ENCODE results near the gene CDYL2.
"Not testable (repeated sequence)": the region's sequence is repeated elsewhere in the genome, so short reads cannot be mapped to it uniquely, and the experiment has no call there.

The CDYL2 gene

GRCh38 chr16:80743273-80743672 lies 61.1 kb downstream of the CDYL2 start:
- DNase-seq, result no peak

DNA sequence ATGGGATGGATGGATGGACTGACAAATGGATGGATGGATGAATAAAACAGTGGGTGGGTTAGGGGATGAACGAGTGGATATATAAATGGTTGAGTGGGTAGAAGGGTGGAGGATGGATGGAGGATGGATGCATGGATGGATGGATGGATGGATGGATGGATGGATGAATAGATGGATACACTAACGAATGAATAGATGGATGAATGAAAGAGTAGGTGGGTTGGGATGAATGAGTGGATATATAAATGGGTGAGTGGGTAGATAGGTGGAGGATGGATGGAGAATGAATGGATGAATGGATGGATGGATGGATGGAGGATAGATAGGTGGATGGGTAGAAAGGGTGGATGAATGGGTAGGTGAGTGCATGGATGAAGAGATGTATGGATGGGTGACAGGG lies 62.1 kb downstream of the CDYL2 start:
- no peak for DNase-seq

DNA sequence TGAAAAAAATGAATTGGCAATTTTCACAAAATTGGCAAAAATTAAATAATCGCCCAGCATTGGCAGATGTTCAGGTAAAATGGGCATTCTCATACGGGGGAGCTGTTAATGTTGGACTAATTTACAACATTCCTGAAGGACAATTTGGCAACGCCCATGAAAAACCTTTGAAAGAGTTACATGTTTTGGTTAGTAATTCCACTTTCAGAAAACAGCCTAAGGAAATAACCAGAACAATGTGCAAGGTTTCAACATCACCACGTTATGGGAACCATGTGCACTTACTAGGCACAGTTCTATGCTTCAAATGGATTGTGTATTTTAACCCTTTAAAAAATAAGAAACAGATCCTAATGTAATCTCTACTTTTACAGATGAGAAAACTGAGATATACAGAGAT lies 62.7 kb downstream of the CDYL2 start:
- DNase-seq, result no peak

- no peak for DNase-seq
Measured at GRCh38 chr16:80739523-80739922, 64.9 kb downstream of the CDYL2 start.

DNA sequence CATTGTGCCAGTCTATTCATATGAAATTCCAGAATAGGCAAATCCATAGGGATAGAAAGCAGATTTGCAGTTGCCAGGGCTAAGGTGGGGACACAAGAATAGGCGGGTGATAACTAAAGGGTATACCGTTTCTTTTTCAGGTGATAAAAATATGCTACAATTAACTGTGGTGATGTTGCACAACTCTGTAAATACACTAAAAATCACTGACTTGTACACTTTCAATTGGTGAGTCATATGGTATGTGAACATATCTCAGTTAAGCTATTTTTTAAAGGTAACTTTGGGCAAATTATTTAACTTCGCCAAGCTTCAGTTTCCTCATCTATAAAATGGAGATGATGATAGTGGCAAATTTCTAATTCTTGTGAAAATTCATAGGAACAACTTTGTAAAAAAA lies 65.9 kb downstream of the CDYL2 start:
- DNase-seq, result no peak

DNA sequence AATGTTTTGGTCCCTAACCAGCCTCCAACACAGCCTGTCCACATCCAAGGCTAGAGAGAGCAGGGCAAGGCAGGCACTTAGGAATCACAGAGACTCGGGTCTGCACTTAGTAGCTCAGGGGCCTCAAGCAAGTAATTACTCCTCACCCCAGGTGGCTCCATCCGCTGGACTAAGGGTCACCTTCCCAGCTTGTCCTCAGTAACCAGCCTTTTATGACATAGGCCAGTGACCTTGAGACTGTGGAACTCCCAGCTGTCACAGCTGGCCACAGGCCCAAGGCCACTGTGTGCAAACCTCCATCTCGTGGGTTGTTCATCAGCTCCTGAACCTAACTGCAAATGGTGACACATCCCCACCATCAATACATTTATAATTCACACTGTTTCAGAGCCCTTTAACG lies 68.6 kb downstream of the CDYL2 start:
- DNase-seq, result no peak

DNA sequence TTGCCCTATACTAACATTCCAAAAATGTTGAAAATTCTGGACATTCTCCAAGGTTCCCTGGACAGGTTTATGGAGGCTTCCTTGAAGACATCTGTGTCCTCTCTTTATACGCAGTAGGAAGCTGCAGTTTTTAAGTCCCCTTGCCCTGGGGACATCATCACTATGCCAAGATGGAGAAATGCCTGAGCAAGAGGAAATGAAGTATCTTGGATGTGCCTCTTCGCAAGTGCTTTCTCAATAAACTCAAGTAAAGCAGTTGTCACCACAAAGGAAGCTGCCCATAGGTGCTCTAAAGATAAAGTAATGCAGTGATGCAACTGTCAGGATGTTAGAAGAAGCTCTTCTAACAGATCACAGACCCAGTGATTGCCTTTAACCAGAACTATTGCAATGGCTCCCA lies 71.0 kb downstream of the CDYL2 start:
- peak; percentile 57 for DNase-seq

DNA sequence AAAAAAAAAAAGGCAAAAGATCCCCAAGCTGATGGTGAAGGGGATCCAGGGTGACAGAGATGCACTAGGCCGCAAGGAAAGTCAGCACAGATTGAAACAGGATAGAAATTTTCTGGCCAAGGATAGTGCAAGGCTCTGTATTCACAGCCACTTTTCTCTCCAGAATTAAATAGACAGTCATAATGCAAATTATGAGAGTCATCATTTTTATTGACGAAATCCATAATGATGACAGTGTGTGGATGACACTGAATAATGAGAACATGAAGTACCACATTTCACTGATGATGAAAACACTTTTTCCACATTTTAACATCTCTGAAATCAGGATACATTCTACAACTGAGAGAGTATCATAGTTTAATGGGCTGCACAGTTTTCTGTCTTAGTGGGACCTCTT lies 72.5 kb downstream of the CDYL2 start:
- no peak for DNase-seq

- not testable (repeated sequence) for DNase-seq
Measured at GRCh38 chr16:80727066-80727763, 77.2 kb downstream of the CDYL2 start.

DNA sequence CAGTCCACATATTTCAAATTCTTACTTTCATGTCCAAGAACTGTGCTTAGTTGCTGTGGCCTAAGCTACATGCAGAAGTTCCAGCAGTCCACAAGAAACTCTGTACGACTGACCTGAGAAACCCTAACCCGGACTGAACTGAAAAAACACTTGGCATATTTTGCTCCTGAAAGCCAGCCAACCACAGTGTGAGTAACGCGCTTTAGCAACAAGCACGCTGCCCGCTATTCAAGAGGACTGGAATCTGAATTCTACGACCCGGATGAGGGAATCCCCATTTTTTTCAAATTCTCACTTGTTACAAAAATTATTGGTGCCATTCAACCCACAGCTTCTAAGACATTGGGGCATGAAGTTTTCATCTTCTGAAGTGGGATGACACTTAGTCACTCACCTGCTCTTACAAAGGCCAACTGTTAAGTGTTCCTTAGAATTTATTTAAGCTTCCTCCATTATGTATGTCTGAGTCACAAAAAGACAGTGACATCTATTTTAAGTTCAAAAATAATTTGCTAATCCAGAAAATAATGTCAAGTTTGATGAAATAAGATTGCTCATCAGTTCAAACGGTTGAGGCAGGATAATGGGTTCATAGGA lies 78.7 kb downstream of the CDYL2 start:
- no peak for DNase-seq

DNA sequence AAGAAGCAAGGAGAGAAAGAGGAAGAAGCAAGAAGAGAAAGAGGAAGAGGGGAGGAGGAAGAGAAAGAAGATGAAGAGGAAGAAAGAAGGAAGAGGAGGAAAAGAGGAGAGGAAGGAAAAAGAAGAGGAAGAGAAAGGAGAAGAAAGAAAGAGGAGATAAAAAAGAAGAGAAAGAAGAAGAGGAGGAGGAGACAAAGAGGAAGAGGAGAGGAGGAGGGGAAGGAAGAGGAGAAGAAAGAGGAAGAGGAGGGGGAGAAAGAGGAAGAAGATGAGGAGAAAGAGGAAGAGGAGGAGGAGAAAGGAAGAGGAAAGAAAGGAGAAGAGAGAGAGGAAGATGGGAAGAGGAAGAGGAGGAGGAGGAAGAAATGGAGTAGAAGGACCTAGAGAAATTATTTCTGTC lies 80.4 kb downstream of the CDYL2 start:
- DNase-seq, result no peak

DNA sequence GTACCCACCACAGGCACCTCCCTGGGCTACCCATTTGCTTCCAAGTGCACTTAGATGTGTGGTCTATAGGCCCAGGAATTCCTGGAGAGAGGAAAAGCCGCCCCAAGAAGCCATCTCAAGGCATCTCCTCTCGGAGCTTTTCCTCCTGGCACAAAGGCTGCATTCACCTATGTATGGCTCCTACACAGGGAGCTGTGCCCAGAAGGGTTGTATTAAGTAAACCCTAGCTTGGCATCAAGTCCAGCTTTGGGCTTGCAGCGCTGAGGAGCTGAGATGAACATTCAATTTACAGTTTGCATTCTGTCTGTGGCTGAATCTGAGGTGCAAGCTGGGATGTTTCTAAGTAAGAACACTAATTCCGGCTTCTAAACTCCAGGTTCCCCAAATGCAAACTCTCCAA lies 81.3 kb downstream of the CDYL2 start:
- no peak for DNase-seq

GRCh38 chr16:80720804-80721371 lies 83.5 kb downstream of the CDYL2 start:
- DNase-seq, result no peak

- DNase-seq, result no peak
Measured at GRCh38 chr16:80719573-80719972, 84.8 kb downstream of the CDYL2 start.

DNA sequence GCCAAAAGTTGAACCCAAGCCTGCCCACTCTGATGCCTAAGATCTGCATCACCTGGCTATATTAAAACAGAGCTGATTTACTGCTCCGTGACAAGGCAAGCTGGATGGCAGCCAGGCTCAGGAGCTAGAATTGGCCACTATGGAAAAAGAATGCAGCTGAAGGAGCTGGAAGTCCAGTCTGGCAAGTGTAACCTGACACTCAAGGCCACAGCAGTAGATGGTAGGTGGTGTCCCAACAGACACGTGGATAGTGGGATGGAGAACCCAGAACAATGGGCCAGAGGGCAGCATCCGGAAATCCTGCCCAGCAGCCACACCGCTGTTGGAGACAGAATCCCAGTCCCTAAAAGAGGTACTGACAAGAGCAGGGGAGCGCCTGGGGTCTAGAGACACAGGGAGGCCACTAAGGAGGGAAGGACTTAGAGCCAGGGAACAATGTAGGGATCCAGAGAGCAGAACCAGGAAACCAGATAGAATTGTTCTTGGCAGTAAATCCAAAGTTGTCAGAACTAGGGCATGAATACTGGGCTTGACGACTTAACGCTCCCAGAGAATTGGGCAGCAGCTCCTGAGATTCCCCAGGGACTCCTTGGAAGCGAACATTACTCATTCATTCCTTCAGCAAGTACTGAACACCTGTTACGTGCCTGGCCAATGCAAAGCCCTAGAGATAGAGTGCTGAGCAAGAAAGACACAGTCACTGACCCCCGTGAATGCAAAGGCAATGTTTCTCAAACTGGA lies 85.7 kb downstream of the CDYL2 start:
- DNase-seq, result no peak

- no peak for DNase-seq
Measured at GRCh38 chr16:80717611-80718010, 86.8 kb downstream of the CDYL2 start.

DNA sequence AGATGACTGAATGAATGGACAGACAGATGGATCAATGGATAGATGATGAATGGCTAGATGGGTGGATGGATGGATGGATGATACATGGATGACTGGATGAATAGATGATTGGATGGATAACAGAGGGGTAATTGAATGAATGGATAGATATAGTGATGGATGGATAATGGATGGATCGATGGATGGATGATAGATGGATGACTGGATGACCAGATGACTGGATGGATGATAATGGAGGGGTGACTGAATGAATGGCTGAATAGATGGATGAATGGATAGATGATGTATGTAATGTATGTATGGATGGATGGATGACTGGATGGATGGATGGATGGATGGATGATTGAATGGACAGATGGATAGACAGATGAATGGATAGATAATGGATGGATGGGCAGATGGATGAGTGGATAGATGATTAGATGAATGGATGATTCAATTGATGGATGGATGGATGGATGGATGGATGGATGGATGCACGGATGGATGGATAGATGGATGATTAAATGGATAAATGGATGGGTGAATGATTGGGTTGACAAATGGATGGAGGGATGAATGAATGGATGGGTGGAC lies 87.7 kb downstream of the CDYL2 start:
- DNase-seq, result no peak

GRCh38 chr16:80711406-80711805 lies 93.0 kb downstream of the CDYL2 start:
- no peak for DNase-seq

DNA sequence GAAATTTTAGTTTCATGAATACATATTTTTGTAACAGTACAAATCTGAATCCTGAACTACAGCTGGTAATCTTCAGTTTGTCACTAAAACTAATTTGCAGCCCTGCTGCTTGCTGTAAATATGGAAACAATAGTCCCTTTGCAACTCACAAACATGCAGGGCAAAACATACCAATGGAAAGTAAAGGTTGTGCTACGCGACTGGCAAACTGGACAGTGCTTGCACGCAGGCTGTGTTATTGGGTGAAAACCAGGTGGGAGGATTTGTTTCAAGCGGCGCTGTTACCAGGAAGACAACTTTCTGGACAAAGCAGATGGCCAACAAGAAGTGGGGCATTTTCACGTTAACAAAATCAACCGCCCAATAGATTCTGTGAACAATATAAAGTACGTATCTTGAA lies 93.5 kb downstream of the CDYL2 start:
- no peak for DNase-seq

- no peak for DNase-seq
Measured at GRCh38 chr16:80708823-80709222, 95.6 kb downstream of the CDYL2 start.

DNA sequence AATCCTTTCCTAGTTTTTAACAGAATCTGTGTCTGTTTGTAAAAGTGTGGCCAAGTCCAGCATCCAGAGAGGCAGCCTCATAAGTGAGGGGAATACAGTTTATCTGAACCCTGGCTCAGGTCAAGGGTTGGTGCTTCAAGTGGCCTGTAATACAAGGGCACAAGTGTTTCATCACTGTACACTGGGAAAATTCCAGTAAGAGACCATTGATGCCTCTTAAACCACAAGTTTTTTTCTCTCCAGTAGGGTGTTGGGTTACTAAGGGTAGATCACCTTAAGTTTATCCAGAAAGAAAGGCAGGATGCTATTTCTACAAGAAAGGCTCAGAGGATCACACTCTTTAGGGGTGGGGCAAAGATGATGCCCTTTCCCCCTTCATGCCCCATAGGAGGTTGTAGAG lies 96.7 kb downstream of the CDYL2 start:
- DNase-seq, result no peak

- no peak for DNase-seq
Measured at GRCh38 chr16:80705596-80705995, 98.8 kb downstream of the CDYL2 start.

GRCh38 chr16:80704751-80705505 lies 99.5 kb downstream of the CDYL2 start:
- DNase-seq, result no peak

Measured in hematopoietic multipotent progenitor cell treated with erythropoietin and hydrocortisone succinate and interleukin-3 and kit ligand, for 6 days (in vitro differentiated cells).